ES-I3 (cell line): ENCODE results near the gene B3GLCT.

Source experiments
- H3K36me3 ChIP-seq: 2 replicates; pipeline ENCODE4 v1.6.1; 2013; ENCODE audit warnings: mild to moderate bottlenecking, low read length, control low read depth, moderate library complexity; ENCODE audit not compliant: insufficient read depth
- H3K4me1 ChIP-seq: 2 replicates; pipeline ENCODE4 v1.6.1; 2013; ENCODE audit warnings: mild to moderate bottlenecking, control low read depth, low read length; ENCODE audit not compliant: insufficient read depth
- H3K9ac ChIP-seq: 2 replicates; pipeline ENCODE4 v1.6.1; 2013; ENCODE audit warnings: low read depth, mild to moderate bottlenecking, low read length, moderate library complexity
- H3K9me3 ChIP-seq: 2 replicates; pipeline ENCODE4 v1.6.1; 2013; ENCODE audit warnings: mild to moderate bottlenecking, low read length, moderate library complexity; ENCODE audit not compliant: control insufficient read depth, insufficient read depth

B3GLCT gene

DNA sequence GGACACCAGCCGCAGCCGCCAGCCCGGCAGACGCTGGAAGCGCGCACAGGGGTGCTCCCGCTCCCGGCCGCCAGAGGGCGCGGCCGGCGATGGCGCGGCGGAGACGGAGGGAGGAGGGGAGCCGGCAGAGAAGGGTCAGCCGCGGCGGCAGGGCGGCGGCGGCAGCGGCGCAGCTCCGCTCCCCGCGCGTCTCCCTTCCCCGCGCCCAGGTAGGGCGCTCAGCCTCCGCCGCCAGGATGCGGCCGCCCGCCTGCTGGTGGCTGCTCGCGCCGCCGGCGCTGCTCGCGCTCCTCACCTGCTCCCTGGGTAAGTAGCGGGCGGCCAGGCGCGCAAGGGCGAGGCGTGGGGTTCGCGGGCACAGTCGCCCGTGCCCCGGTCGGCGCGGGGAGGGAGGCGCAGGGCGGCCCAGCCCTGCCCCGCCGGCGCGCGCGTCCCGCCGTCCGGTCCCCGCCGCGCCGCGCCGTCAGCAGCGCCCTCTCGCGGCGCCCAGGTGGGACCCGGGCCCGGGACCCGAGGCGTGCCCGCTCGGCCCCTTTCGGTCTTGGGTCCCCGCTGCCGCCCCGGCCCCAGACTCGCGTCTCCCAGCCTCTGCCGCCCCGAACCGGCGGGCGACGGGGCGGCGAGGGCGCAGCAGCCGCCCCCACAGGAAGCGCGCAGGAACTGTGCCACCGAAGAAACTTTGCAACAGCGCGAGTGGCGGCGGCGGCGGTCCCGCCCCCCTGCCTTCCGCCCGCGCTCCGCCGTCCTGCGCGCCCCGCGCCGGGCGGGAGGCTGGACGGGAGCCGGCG, at the start of gene B3GLCT:
TSS of gene B3GLCT (plus strand) at position 127 of the 788 bp plus-strand sequence. CDS start at position 237, 110 bp downstream.
- H3K4me1 ChIP-seq: no peaks in the 10 kb centered on the region
- no peaks in the 10 kb centered on the region for H3K36me3 ChIP-seq
- peak within 1 kb of the TSS; percentile 82 for H3K9ac ChIP-seq

DNA sequence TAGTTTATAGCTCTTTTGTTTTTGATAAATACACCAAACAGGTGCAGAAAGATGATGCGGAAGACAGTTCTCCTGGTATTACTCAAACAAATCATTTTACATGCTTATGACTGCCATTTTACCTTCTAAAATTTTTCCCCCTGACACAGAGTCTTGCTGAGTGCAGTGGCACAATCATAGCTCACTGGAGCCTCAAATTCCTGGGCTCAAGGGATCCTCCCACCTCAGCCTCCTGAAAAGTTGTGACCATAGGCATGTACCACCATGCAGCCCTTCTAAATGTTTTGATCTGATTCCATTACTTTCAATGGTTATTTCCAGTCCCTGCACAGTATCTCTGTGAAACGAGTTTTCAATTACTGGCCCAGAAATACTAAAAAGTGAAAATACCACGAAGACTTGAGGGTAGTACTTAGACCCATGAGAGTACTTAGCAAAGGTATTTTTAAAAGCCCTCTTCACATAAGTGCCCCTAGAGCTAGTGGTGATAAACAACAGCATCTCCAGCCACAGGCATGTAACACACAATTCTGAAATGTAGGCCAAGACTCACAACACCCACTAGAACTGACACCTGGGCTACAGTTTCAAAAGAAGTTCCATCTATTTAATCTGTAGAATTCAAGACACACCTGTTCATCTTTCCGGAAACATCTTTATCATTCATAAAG, 49.3 kb upstream of the B3GLCT start:
- Histone ChIP-seq H3K36me3 (peaks cover 21% of the 10 kb centered on the region), H3K4me1 (no peaks in the 10 kb centered on the region), H3K9ac (no peak overlapping the region), H3K9me3 (no peaks in the 10 kb centered on the region)

More for the DNA sequence above, at the start of gene B3GLCT:
- H3K9me3 ChIP-seq: no peaks in the 10 kb centered on the region

DNA sequence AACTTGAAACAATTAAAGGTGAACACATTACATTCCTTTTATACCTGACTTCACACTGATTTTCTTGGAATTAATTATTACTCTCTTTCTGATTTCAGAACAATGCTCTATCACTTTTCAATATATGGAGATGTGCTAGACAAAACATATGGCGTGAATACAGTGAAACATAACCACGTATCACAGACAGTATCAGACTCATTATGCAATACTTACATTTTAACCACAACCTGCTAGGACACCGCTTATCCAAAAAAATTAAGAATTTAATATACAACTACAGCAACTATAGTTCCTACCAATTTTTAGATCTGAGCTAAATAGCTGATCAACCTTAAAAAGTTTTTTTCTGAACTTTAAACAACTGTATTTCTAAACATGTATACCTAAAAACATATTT, 47.9 kb upstream of the B3GLCT start:
- Histone ChIP-seq H3K4me1 (no peaks in the 10 kb centered on the region), H3K9me3 (no peaks in the 10 kb centered on the region), H3K9ac (no peak overlapping the region), H3K36me3 (peaks cover 21% of the 10 kb centered on the region)

DNA sequence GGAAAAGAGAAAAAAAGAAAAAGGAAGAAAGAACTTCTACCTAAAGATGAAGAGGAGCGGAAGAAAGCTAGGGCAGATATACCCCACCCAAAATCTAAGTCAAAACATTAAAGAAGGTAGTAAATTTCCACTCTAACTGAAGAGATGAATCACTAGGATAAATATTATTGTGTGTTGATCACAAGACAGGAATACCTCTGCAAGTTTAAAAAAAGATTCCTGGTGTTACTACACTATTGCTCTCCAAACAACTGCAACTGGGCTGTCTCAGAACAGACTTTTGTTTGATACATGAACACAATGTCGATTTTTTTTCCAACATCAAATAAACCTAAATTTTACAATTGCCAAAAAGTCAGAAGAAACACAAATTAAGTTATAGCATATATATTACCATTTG, 44.8 kb upstream of the B3GLCT start:
- Histone ChIP-seq H3K9ac (no peak overlapping the region), H3K4me1 (peaks cover 6% of the 10 kb centered on the region; the same call in 1 of the 2 replicates), H3K9me3 (no peaks in the 10 kb centered on the region), H3K36me3 (peaks cover 14% of the 10 kb centered on the region)

DNA sequence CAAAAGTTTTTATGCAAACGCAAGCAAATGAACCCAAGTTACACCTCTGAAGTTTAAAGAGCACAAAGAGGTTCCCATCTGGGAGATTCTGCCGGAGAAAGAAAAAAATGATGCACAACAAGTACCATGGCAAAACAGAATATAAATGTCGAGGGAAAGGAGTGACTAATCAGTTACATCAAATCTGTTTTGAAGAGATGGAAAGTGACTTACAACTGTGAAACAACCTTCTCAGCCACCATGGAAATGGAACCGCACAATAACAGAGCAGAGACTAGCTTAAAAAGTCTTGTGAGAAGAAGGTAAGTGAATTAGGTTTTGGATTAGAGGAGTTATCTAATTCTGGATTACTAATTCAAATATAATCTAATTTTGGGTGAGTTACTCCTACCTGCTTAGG, 40.5 kb upstream of the B3GLCT start:
- Histone ChIP-seq H3K9me3 (no peaks in the 10 kb centered on the region), H3K4me1 (peaks cover 6% of the 10 kb centered on the region; the same call in 1 of the 2 replicates), H3K9ac (no peak overlapping the region), H3K36me3 (peaks cover 4% of the 10 kb centered on the region; the same call in 1 of the 2 replicates)

DNA sequence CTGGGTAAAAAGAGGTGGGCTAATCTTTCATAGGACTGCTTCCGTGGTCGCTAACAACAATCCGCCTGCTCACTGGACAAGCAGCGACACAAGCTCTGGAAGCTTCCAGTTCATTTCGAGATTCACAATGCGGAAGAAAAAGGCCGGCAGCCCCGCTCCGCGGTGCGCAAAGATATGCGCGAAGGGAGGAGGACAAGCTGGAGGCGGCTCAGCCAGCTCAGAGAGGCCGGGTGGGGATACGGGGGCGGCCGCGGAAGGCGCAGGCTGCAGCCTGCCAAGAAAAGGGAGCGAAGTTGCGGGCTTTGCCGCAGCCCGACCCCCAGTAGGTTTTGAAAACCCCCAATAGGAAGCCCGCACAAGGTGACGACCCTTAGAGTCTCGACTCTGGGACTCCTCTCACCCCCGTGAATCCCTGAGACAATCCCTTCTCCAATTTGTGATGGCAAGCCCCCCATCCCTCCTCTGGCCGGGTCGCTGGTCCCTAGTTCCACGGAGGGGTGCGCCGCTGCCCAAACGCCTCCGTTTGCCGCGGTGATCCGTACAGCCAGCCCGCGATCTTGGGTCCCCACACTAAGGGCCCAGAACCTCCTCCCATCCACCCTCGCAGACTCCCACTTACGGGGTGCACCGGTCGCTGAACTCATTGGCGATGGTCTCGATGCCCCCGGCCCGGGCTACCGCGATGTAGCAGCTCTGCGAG, 38.8 kb upstream of the B3GLCT start:
- no peaks in the 10 kb centered on the region for H3K36me3 ChIP-seq

DNA sequence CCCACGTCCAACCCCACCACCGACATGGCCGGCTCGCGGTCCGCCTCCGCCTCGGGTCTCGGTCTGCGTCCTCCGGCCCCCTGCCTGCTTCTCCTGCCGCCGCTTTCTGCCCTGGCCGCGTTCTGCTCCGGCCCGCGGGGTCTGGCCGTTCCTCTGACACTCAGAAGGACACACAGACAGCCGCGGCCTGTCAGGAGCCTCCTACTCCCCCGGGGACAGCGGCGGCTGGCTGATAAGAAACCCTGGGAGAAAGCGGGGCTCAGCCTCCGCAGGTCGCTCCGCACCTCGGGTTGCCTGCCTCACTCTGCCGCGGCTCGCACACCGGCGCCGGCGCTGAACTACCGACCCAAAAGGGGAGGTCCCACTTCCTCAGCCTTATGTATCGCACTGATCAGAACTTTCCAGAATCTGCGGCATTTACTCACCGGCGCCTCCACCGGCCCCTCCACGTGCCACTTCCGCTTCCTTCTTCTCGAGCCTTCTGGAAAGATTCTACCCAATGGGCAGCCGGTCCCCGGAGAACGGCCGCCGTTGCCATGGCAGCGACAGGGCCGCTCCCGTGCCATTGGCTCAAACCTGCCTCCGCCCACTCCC, 38.1 kb upstream of the B3GLCT start, which contains the start of gene HSPH1:
TSS of gene HSPH1 (minus strand) at position 348 of the 594 bp plus-strand sequence. CDS start at position 26, 322 bp downstream.
- Histone ChIP-seq H3K36me3 (no peaks in the 10 kb centered on the region), H3K9me3 (no peaks in the 10 kb centered on the region), H3K4me1 (peaks cover 6% of the 10 kb centered on the region; the same call in 1 of the 2 replicates), H3K9ac (peak within 1 kb of the TSS; percentile 95)

More for the DNA sequence above, 38.8 kb upstream of the B3GLCT start:
- Histone ChIP-seq H3K4me1 (peaks cover 6% of the 10 kb centered on the region; the same call in 1 of the 2 replicates), H3K9ac (peak overlapping the region; percentile 95), H3K9me3 (no peaks in the 10 kb centered on the region)

DNA sequence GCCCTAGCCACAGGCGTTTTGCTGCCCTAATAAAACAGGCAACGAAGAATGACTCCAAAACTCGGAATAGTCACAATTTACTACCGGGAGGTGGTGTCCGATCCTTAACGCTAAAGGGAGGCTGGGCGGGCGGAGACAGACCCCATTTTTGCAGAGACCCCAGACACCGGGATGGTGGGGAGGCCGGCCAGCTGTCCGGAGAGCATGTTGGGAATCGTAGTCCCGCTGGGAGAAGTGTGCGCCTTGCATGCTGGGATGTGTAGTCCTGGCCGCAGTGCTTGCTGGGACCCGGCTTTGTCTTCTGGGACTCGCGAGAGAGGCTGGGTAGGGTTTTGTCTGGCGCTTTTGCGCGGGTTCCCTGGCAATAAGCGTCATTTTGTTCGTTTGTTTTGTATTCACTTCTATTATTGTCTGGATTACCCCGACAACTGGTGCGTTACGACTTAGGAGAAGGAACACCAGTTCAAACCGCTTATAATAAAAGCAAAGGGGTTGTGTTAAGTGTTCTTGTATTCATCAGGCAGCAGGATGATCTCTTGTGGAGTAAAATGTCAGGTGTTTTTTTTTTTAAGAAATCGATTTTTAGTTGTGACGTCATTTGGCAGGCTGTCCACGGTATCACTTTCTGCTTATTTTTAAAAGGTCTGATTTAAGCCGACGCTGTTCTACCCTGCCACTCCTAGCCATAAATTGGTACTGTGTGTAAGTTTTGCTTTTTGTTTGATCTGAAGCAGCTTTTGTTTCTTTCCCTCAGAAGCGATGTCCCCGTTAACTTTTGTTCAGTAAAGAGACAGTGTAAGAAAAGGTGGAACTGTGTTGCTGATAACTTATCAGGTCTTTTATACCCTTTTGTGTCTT, 37.4 kb upstream of the B3GLCT start:
- Histone ChIP-seq H3K36me3 (no peaks in the 10 kb centered on the region), H3K4me1 (peaks cover 6% of the 10 kb centered on the region; the same call in 1 of the 2 replicates), H3K9ac (peak overlapping the region; percentile 95), H3K9me3 (no peaks in the 10 kb centered on the region)

DNA sequence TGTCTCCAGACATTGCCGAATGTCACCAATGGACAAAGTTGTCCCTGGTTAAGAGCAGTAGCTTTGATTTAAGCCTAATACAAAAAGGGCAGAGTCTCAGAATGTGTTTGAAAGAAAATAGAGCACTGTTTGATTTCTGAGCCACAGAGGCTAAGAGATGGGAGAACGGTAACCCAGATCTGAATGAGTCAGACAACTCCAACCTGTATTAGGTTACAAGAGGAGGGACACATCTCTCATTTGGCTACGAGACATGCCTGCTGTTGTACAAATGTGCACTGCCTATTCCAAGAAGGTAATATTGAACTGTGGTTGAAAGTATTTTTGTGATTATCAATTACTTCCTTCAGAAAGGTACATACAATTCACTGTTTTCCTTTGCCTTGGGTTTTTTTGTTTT, 33.2 kb upstream of the B3GLCT start:
- H3K36me3 ChIP-seq: no peaks in the 10 kb centered on the region
- no peaks in the 10 kb centered on the region for H3K9me3 ChIP-seq
- no peaks in the 10 kb centered on the region for H3K4me1 ChIP-seq
- no peak overlapping the region for H3K9ac ChIP-seq

DNA sequence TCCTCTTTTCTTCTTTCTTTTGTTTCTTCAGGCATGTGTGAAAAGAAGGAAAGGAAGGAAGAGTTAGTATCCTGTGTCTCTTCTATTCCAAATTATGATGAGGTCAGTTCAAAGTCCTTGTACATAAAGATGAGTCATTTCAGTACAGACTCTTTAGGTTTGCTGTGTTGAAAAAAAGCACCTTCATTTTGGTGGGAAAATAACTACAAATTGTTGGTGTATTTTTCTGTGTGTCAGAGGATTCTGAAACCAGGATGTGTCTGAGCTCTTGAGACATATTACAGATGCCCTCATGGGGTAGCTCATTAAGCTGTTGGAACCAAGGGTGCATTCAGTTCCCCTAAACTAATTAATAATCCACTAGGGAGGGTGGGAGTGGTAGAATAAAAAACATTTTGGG, 32.3 kb upstream of the B3GLCT start:
- no peak overlapping the region for H3K9ac ChIP-seq
- H3K4me1 ChIP-seq: no peaks in the 10 kb centered on the region
- no peaks in the 10 kb centered on the region for H3K36me3 ChIP-seq
- no peaks in the 10 kb centered on the region for H3K9me3 ChIP-seq

DNA sequence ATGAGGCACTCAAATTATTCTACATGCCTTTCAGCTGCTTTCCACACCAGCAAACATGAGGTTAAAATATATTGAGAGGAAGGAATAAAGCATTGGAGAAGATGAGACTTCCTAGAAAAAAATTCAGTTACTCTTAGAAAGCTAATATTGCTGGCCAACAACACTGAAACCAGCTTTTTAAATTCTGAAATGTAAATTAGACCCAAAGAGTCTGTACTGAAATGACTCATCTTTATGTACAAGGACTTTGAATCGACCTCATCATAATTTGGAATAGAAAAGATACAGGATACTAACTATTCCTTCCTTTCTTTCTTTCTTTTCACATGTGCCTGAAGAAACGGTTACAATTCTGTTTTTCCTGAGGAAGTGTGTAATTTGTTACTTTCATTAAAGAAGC, 31.6 kb upstream of the B3GLCT start:
- no peaks in the 10 kb centered on the region for H3K9me3 ChIP-seq
- H3K4me1 ChIP-seq: no peaks in the 10 kb centered on the region
- no peaks in the 10 kb centered on the region for H3K36me3 ChIP-seq
- no peak overlapping the region for H3K9ac ChIP-seq

DNA sequence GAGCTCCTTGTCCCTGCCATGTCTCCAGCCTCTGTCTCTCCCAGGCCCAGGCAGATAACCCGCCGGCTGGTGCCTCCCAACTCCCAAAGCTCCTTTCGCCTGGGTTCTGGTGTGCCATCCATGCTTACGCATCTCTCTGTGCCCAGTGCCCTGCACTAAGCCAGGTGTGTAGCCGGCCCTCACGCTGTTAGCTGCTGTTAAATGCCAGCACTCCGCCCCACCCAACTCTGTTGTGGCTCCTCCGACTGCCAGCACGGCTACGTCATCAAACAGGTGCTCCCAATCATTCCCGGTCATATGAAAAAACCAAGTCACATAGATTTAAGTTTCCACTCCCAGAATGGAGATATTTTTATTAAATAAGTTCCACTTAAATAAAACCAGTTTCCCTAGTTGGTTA, 31.0 kb upstream of the B3GLCT start:
- Histone ChIP-seq H3K36me3 (no peaks in the 10 kb centered on the region), H3K4me1 (no peaks in the 10 kb centered on the region), H3K9ac (no peak overlapping the region), H3K9me3 (no peaks in the 10 kb centered on the region)

DNA sequence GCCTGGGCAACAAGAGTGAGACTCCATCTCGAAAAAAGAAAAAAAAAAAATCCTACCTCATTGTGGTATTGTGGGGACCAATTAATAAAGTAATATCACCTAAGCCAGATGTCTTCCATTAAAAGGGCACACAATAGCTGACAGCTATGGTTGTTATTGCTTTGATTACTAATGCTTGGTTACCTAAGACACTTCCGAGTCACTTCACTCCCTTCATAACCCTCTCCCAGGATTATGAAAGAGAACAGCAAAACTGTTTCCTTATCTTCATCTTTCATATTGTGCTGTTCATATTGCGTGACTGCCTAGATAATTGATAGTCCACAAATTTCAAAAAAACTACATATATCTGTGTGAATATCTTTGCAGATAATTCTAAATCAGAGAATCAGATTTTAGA, 27.8 kb upstream of the B3GLCT start:
- H3K9me3 ChIP-seq: no peaks in the 10 kb centered on the region
- H3K9ac ChIP-seq: no peak overlapping the region
- no peaks in the 10 kb centered on the region for H3K36me3 ChIP-seq
- H3K4me1 ChIP-seq: no peaks in the 10 kb centered on the region
